Bladder microvascular endothelial cell (primary cell): ENCODE results near the gene IL31. TPM values are rescaled to one million over a fixed set of nuclear protein-coding genes. Genes with fewer than 3 reads are reported as not detected.

Experiments used
- total RNA-seq: library from RNA; depleted of rRNA; stranded (reverse); fragments of >200 nt; gene quantifications from 2 replicates; pipeline ENCODE4 v1.2.3, GENCODE V29; 2014

IL31 gene
- total RNA-seq = not detected in 2 replicates

DNA sequence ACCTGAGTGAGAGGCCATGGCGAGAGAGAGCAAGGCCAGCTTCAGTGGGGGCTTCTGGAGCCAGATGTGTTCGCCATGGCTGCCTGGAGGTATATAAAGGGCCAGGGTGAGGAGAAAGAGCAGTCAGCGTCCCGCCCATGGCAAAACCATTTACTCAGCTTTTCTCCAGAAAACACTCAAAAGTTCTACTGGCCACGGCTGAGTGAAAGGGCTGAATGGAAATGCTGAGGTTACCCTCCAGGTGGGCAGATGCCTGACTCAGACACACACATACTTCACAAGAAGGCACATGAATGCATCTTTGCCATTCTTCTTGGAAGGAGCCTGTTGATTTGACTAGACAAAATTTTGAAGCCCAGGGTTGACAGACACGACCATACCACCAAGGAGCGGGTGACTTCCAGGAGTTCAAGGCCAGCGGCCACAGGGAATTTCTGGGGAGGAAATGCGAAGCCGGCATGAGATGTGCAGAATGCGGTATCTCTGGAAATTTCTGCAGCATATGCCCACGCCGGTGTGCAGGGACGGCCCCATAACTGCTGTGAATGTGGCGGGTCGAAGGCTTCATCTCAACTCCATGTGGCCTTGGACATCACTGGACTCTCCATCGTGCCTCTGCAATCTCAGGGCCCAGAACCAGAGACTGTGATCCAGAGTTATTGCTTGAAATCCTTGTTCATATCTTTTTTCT lies at the start of gene IL31:
Gene IL31, minus strand, starts transcription at position 67 of the 691 bp plus-strand sequence. Its CDS starts 49 bp downstream, at position 18.

DNA sequence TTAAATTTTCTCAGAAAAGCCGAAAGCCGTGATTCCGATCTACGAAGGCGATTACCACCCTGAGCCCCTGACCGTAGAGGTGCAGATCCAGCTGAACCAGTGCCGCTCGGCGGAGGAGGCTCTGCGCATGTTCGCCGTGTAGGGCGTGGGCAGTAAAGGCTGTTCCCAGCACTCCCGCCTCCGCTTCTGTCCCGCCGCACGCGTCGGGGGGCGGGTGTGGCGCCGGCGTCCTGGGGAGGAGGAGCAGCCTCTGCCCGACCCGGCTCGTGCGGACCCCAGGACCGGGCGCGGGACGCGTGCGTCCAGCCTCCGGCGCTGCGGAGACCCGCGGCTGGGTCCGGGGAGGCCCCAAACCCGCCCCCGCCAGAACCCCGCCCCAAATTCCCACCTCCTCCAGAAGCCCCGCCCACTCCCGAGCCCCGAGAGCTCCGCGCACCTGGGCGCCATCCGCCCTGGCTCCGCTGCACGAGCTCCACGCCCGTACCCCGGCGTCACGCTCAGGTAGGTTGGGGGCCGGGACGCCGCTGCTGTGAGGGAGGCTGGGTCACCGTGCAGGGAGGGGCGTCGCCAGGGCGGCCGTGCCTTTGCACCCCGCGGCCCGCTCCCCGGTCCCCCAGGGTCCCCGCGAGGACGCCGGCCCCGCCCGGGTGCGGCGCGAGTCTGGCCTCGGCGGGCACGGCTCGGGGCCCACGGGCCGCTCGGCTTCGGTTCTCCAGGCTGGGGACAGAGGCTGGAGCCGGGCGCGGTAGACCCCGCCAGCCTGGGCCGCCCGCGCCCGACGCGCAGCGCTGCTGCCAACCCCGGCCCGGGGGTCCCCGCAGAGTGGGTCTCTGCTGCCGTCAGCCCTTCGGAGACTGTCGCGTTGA lies 29.5 kb upstream of the IL31 start, which contains the start of gene B3GNT4:
Gene B3GNT4, plus strand, starts transcription at position 409 of the 866 bp plus-strand sequence. CDS start 910 bp downstream, outside the sequence.

GRCh38 chr12:122182887-122183587 lies 9.0 kb upstream of the IL31 start, which contains the start of gene LRRC43:
LRRC43 (plus strand) TSS chr12:122183123; CDS start chr12:122183145, 22 bp downstream.

Other genes with a start within 250 kb of the IL31 start
- 3.2 and 9.7 TPM in 2 replicates for gene BCL7A, start 152.3 kb downstream of the IL31 start, total RNA-seq
- 12.1 and 35.0 TPM in 2 replicates for gene MLXIP, start 95.5 kb downstream of the IL31 start, total RNA-seq
- 0.81 and 0.82 TPM in 2 replicates for gene LRRC43, start 8.9 kb upstream of the IL31 start, total RNA-seq
- under 0.01 TPM in 1 of 2 replicates, not detected in the other for gene B3GNT4, start 29.5 kb upstream of the IL31 start, total RNA-seq
- 52.8 and 67.2 TPM in 2 replicates for gene DIABLO, start 51.8 kb upstream of the IL31 start, total RNA-seq
- 15.1 and 24.4 TPM in 2 replicates for gene VPS33A, start 92.3 kb upstream of the IL31 start, total RNA-seq
- gene CLIP1, start 248.4 kb upstream of the IL31 start, total RNA-seq = 32.4 and 67.1 TPM in 2 replicates